ENCODE data around the gene PCSK7. TPM values are rescaled to one million over a fixed set of nuclear protein-coding genes. Genes with fewer than 3 reads are reported as not detected.
"Not testable (repeated sequence)": the region's sequence is repeated elsewhere in the genome, so short reads cannot be mapped to it uniquely, and the experiment has no call there.

The PCSK7 gene
- total and polyA plus RNA-seq, 2 donors (not counting 3 experiments of a cell fraction or from before 2014, with no cell fraction given): 40.8 to 72.7 TPM

DNA sequence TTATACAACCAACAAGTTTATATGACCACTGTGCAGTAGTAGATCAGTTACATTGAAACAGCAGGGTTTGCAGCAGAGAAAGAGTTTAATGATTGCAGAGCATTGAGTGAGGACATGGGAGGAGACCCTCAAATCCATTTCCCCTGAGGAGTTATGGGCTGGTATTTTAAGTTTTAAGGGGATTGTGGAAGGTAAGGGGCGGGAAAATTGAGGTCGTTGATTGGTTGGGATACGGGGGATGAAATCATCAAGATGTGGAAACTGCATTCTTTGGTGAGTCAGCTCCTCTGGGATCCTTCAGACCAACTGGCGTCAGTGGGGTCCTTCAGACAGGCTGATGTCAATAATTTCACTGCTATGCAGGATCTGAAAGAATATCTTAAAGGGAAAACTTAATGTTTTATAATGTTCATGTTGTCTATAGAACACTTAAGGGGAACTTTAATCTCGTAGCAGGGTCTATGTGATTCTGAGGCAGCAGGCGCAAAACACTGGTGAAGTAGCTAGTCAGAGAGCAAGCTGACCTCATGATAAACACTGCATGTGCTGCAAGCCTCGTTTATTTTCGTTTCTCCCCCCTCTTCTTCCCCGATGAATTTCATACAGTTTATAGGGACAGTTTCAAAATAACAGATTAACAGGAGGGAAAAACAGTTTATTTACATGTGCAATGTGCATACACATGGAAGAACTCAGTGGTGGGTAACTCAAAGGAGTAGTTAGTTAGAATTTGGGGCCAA, 41.8 kb upstream of the PCSK7 start:
- Histone ChIP-seq H3K4me3 (replicated peaks in 1 of 3; ENCODE audit: insufficient read depth in 1 of 3, low read depth in 1 of 3, low read length in 3 of 3) (no peak overlapping the region), H3K9me1 (replicated peaks; ENCODE audit: control insufficient read depth, extremely low read depth, insufficient read depth, low read length) (no peaks in the 10 kb centered on the region), H2AFZ (ENCODE audit: low read depth, low read length) (no peak overlapping the region), H3K36me3 (ENCODE audit: control insufficient read depth in 2 of 2, extremely low read depth in 1 of 2, insufficient read depth in 2 of 2, low read length in 2 of 2) (no peaks in the 10 kb centered on the region), H3K9me3 (replicated peaks; ENCODE audit: control insufficient read depth, insufficient read depth, low read length) (no peaks in the 10 kb centered on the region), H3K9ac (replicated peaks; ENCODE audit: extremely low read depth, insufficient read depth, low read length) (no peak overlapping the region), H3K4me1 (ENCODE audit: control insufficient read depth, extremely low read depth, insufficient read depth, low read length) (no peaks in the 10 kb centered on the region), H4K20me1 (replicated peaks; ENCODE audit: control insufficient read depth, extremely low read depth, insufficient read depth, low read length) (no peaks in the 10 kb centered on the region), H3K27ac (ENCODE audit: insufficient read depth, low read depth, low read length) (no peak overlapping the region), H3K79me2 (ENCODE audit: control insufficient read depth, insufficient read depth, low read length) (no peaks in the 10 kb centered on the region), H3K27me3 (ENCODE audit: control insufficient read depth in 2 of 2, insufficient read depth in 2 of 2, low read length in 2 of 2) (no peaks in the 10 kb centered on the region), H3K4me2 (ENCODE audit: insufficient read depth, low read length) (no peak overlapping the region)
- BruUV-seq (replicated peaks): no TSS peak
- no peak for FAIRE-seq
- ChIA-PET POLR2A (no interaction called here), CTCF (no interaction called here)
- intact Hi-C loops (cut with micrococcal nuclease): no loop called here
- dilution Hi-C loops (cut with MboI; ENCODE audit: extremely low pct_ligation_motif_present, low sequenced_read_pairs): no loop called here
- TF ChIP-seq EZH2 (IDR thresholded peaks at IDR 0.05; ENCODE audit: borderline replicate concordance, low read depth, low read length, severe bottlenecking): no peak
- TF ChIP-seq, protein P1, sequence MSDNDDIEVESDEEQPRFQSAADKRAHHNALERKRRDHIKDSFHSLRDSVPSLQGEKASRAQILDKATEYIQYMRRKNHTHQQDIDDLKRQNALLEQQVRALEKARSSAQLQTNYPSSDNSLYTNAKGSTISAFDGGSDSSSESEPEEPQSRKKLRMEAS (IDR thresholded peaks at IDR 0.05; ENCODE audit: insufficient read depth, insufficient read length): no peak
- no peak for TF ChIP-seq FOS (IDR thresholded peaks at IDR 0.05; ENCODE audit: borderline replicate concordance, insufficient read depth, low read length)
- TF ChIP-seq JUN (IDR thresholded peaks at IDR 0.05; ENCODE audit: borderline replicate concordance, insufficient read depth, insufficient read length, low read depth): no peak
- TF ChIP-seq, protein P2, sequence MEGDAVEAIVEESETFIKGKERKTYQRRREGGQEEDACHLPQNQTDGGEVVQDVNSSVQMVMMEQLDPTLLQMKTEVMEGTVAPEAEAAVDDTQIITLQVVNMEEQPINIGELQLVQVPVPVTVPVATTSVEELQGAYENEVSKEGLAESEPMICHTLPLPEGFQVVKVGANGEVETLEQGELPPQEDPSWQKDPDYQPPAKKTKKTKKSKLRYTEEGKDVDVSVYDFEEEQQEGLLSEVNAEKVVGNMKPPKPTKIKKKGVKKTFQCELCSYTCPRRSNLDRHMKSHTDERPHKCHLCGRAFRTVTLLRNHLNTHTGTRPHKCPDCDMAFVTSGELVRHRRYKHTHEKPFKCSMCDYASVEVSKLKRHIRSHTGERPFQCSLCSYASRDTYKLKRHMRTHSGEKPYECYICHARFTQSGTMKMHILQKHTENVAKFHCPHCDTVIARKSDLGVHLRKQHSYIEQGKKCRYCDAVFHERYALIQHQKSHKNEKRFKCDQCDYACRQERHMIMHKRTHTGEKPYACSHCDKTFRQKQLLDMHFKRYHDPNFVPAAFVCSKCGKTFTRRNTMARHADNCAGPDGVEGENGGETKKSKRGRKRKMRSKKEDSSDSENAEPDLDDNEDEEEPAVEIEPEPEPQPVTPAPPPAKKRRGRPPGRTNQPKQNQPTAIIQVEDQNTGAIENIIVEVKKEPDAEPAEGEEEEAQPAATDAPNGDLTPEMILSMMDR (IDR thresholded peaks at IDR 0.05; ENCODE audit: extremely low read depth in 1 of 2, insufficient read depth in 1 of 2, low read depth in 1 of 2, low read length in 2 of 2): no peak
- TF ChIP-seq GATA2 (IDR thresholded peaks at IDR 0.05; ENCODE audit: insufficient read depth, insufficient read length, low read depth, low read length): no peak
- TF ChIP-seq POLR2A (IDR thresholded peaks at IDR 0.05; ENCODE audit: low read depth, low read length): no peak
- no peak for TF ChIP-seq POLR2AphosphoS5 (IDR thresholded peaks at IDR 0.05; ENCODE audit: insufficient read depth, low read depth, low read length)
- TF ChIP-seq MYC (IDR thresholded peaks at IDR 0.05; ENCODE audit: low read depth, low read length): no peak
- DNase-seq (ENCODE audit: low read depth, low spot score): no peak

DNA sequence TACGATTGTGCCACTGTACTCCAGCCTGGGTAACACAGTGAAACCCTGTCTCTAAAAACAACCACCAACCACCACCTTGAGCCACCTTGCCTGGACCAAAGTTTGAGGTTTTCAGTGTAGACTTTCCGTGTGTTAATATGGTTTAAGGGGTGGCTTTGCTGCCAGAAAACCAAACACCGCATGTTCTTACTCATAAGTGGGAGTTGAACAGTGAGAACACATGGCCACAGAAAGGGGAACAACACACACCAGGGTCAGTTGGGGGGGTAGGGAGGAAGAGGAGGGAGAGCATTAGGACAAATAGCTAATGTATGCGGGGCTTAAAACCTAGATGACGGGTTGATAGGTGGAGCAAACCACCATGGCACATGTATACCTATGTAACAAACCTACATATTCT, 40.3 kb upstream of the PCSK7 start:
- H3K36me3 ChIP-seq (ENCODE audit: control insufficient read depth in 2 of 2, extremely low read depth in 1 of 2, insufficient read depth in 2 of 2, low read length in 2 of 2); H3K79me2 ChIP-seq (ENCODE audit: control insufficient read depth, insufficient read depth, low read length); H2AFZ ChIP-seq (ENCODE audit: low read depth, low read length); H3K27me3 ChIP-seq (ENCODE audit: control insufficient read depth in 2 of 2, insufficient read depth in 2 of 2, low read length in 2 of 2); H3K9ac ChIP-seq (replicated peaks; ENCODE audit: extremely low read depth, insufficient read depth, low read length); intact Hi-C loops (cut with micrococcal nuclease); H3K4me3 ChIP-seq (replicated peaks in 1 of 3; ENCODE audit: insufficient read depth in 1 of 3, low read depth in 1 of 3, low read length in 3 of 3); H3K4me1 ChIP-seq (ENCODE audit: control insufficient read depth, extremely low read depth, insufficient read depth, low read length); BruUV-seq (replicated peaks); H3K9me3 ChIP-seq (replicated peaks; ENCODE audit: control insufficient read depth, insufficient read depth, low read length); H3K9me1 ChIP-seq (replicated peaks; ENCODE audit: control insufficient read depth, extremely low read depth, insufficient read depth, low read length); H3K27ac ChIP-seq (ENCODE audit: insufficient read depth, low read depth, low read length); FAIRE-seq; DNase-seq (ENCODE audit: low read depth, low spot score); H4K20me1 ChIP-seq (replicated peaks; ENCODE audit: control insufficient read depth, extremely low read depth, insufficient read depth, low read length); H3K4me2 ChIP-seq (ENCODE audit: insufficient read depth, low read length); POLR2A ChIA-PET; dilution Hi-C loops (cut with MboI; ENCODE audit: extremely low pct_ligation_motif_present, low sequenced_read_pairs): not testable (repeated sequence)
- CTCF ChIA-PET: interaction anchor here (1.9 kb wide), 1 partner anchor 9 kb away, joined by 4 read pairs; no protein-coding TSS in a partner anchor
